OCI-M2 (cell line): ENCODE data around the gene ZBED3.
A peak's percentile ranks its signal among the peaks of the same experiment; 100 is the strongest.
"Not testable (repeated sequence)": the region's sequence is repeated elsewhere in the genome, so short reads cannot be mapped to it uniquely, and the experiment has no call there.

Experiments
- DNase-seq: peaks from one replicate; lab custom pipeline; 2025; ENCODE audit not compliant: unreplicated experiment; lab: John Stamatoyannopoulos, UW

ZBED3 gene, protein sequence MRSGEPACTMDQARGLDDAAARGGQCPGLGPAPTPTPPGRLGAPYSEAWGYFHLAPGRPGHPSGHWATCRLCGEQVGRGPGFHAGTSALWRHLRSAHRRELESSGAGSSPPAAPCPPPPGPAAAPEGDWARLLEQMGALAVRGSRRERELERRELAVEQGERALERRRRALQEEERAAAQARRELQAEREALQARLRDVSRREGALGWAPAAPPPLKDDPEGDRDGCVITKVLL

DNA sequence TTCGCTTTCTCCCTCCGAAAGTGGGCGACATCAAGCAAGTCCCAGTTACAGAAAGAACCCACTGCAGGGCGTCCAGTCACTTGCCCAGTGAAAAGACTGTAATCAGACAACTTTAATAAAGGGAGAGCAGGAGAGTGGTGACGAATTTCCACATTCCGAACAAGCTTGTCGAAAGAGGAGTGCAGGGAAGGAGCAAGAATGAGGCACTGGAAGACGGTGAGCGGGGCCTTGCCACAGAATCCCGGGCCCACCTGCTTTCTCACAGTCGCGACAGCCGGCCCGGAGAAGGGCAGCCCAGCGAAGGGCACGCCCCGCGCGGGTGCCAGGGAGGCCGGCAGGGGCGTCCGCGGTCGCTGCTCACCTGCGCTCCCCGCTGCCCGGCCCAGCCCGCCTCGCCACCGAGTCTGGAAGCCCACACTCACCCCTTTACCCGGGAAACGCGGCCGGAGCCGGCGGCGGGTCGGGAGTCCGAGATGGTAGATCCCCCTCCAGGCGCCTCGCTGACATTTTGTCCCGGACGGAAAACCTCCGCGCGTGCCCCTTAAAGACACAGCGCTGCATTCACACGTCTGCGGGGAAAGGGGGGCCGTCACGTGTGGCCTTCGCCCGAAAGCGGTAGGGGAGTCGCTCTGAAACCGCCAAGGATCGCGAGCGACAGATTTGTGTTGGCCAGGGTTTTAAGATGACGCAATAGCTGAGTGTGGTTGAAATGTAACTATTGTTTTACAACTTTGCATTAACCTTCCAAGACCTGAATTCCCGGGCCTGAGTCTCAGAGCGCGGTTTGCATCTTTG, at the start of gene ZBED3:
TSS of gene ZBED3 (minus strand) at position 597 of the 795 bp plus-strand sequence. CDS start 9,407 bp downstream, outside the sequence.
- DNase-seq = peak; percentile 31

DNA sequence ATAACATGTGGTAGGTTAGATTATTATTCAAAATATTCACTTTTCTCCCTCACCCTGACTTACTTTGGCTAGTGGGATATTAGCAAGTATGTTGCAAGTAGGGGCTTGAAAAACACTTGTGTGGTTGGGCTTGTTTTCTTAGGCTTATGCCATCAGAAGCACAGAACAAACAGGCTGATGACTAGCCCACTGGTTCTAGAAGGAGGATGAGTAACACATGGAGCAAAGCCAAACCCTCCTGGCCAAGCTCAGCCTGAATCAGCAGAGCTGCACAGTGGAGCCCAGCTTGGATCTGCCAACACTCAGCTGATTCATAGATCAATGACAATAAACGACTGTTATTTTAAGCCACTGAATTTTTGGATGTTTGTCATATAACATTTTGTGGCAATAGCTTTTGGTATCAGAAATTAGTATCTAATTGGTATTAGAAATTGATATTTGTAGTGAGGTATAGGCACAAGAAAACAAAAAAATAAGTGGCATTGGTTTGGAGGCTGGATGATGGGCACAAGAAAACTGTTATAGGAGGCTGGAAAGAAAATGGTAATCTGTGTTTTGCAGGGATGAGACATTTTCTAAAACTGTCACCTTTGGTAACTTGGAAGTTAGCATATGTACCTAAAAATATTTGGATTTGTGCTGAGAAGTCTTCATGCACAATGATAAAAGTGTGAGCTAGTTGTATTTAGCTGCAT, 46.1 kb upstream of the ZBED3 start:
- no peak for DNase-seq

DNA sequence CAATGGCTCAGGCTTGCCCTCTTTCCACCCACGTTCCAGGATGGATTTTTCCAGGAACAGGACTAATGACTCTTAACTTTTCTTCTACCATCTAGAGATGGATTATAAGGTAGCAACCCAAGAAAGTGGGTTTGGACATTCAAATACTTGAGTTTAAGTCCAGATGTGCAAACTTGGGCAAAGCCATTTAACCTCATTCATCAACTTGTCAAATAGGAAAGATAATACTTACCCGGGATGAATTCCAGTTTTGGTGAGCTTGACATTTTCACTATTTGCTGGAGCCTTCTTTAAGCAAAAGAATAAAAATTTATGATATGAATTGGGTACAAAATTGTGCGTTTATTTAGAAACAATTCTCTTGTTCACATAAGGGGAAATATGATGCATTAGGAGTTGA, 44.3 kb upstream of the ZBED3 start:
- DNase-seq = no peak

DNA sequence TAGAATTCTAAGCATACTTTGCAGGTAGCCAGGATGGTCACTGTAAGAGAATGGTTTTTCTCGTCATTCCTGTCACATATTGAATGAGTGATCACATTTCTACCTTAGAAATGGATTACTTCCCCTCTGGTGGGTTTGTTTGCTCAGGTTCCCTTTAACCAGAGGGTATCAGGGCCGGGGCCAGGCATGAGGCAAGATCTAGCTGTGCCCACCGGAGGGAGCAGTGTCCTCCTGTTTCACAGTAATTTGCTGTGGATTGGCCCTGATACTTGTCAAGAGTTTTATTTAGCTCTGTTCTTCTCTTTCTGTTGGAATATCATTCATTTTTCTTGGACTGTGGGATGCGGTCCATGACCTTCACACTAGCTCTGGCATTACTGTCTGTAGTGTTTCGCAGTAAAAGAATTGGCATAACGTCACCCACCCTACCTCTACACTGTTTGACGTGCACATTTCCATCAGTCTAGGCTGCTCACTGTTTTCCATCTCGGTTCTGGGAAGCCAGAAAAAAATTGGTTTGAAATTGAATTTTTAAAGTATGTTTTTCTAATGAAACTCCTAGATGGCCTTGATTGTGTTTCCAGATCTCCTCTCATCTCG, 42.4 kb upstream of the ZBED3 start:
- no peak for DNase-seq

DNA sequence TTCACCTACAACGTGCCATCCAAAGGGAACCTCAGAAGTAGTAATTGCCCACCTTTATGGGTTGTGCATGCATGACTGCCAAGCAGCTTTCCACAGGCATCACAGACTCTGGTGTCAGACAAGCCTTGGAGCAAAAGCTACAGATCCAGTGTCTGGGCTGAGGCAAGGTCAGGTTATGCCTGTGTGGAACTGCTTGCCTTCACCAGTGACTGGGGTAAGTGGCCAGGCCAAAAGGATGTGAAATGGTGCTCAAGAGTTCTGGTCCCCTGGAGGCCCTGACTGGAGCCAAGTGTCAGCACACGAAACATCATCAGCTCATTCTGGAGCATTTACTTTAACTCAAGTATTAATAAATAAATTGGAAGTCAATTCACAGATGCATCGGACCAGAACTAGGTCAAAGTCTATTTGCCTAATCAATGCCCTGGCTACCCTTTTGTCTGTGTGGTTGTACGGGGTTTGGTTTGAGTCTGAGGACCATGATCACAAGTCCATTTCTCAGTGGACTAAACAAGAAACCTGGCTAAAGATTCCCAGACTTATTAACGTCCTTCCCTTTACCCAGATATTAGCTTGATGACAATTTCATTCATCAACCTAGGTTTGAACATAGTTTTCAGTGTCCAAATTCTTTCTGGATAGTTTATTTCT, 41.5 kb upstream of the ZBED3 start:
- DNase-seq = no peak

DNA sequence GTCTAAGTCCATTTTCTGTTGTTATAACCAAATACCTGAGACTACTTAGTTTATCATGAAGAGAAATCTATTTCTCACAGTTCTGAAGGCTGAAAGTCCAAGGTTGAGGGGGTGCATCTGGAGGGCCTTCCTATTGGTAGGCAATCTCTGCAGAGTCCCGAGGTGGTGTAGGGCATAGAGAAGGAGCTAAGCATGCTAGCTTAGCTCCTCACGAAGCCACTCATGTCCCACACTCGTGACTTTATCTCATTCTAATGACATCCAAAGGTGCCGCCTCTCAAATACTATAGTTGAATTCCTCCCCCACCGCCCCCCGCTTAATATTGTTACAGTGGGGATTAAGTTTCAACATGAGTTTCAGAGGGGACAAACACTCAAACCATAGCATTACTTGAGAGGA, 36.0 kb upstream of the ZBED3 start:
- DNase-seq = no peak

DNA sequence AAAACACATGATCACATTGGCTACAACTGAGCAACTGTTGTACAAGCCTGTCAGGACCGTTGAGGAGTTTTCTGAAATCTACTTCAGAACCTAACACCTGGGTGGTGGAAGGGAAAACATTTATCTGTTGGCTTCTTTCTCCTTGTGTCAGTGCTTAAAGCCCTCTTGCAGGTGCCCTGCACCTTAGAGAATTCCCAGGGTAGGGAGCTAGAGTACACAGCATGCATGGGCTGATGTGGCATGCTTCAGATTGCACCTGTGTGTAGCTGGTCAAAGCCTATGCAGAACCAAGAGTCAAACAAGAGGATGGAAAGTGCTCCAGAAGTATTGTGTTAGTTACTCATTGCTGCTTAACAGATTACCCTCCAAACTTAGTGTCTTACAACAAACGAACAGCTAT, 33.6 kb upstream of the ZBED3 start:
- no peak for DNase-seq

DNA sequence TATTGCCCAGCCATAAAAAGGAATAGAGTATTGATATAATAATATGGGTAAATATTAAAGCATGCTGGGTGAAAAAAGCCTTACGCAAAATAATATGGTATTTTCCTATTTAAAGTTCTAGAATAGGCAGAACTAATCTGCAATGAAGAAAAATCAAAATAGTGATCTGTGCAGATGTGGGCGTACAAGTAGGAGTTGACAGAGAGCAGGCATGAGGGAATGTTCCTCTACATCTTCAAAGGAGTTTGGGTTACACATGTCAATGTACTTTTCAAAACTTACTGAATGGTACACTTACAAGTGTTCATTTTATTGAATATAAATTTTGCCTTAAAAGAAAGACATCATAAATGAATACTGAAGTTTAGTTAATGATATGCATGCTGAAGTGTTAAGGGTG, 33.0 kb upstream of the ZBED3 start:
- no peak for DNase-seq

DNA sequence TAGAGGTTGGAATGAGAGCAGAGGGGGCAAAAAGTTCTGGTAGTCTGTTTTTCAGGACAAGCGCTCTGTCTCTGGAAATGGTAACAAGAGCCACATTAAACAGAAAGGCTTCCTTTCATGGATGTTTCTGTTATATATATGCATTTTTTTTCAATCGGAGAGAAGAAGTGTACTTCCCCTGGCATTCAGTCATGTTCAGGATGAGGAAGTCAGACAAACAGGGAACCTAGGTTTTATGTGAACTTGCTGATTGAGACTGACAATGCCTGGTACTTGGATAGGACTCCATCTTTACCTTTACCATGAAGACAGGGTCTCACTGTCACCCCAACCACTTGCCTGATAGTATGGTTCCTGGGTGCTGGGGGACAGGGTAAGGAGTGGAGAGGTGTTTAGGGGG, 30.1 kb upstream of the ZBED3 start:
- no peak for DNase-seq

DNA sequence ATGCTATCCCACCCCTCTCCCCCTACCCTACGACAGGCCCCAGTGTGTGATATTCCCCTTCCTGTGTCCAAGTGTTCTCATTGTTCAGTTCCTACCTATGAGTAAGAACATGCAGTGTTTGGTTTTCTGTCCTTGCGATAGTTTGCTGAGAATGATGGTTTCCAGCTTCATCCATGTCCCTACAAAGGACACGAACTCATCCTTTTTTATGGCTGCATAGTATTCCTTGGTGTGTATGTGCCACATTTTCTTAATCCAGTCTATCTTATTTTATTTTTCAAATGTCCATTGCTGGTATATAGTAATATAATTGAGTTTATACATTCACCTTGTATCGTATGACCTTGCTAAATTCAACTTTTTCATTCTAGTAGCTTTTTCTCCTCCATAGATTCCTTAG, 19.9 kb upstream of the ZBED3 start:
- not testable (repeated sequence) for DNase-seq

DNA sequence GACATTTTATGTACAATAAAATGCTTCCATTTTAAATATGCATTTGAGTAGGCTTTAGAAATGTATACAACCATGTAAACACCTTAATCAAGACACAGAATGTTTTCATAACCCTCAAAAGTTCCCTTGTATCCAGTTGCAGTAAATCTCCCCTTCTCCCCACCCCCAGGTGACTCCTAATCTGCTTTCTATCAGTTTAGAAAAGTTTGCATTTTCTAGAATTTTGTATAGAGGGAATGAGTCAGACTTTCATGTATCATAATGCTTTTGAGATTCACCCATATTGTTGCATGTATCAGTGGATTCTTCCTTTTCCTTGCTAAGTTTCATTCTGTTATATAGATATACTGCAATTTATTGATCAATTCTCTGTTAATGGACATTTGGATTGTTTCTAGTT, 17.7 kb upstream of the ZBED3 start:
- DNase-seq = no peak

DNA sequence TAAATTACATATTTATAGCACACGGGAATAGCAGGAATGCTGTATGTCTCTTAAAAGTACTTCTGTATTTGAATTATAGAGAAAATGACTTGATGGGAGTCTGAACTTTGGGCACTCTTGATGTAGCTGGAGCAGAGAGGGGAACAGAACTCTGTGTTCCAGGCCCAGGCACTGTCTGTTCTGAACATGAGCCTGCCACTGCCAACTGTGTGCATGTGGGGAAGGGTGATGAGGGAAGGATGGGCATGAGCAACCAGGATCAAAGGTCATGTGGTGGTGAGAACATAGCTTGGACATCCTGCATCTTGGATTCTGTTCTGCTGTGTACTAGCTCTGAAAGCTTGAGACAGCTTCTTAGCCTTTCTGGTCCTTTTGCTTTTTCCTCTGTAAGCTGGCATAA, 16.4 kb upstream of the ZBED3 start:
- no peak for DNase-seq

DNA sequence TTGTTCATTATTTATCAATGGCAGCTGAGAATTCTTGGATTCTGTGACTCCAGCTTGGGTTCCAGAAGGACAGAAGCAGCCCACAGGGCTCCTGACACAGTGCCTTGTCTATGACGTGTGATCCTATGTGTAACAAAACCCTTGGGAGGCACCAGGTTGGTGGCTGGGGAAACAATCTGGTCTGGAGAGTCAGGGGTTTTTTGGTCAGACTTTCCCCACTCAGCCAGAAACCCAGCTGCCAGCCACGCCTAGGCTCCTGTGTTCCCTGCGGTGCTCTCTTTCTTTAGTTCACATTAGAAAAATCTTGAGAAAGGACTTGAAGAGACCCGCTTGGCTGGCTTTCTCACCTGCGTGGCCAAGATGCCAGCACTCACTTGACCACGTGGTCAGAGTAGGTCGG, 15.5 kb upstream of the ZBED3 start:
- no peak for DNase-seq

DNA sequence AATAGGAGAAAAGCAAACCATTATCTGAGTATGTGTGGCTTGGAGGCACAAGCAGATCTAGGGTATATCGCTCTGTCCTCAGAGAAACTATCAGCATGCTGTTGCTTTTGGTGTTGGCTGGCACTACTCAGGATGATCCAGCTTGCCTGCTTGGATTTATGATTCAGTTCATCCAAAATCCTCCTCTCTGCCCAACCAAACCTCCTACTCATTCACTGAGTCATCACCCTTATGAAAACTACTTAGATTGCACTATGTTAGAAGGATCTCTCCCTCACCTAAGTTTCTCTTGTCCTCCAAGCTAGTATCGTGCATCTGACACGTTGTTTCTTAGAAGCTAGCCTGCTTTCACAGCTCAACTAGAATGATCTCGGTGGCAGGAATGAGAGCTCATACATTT, 14.2 kb upstream of the ZBED3 start:
- no peak for DNase-seq

DNA sequence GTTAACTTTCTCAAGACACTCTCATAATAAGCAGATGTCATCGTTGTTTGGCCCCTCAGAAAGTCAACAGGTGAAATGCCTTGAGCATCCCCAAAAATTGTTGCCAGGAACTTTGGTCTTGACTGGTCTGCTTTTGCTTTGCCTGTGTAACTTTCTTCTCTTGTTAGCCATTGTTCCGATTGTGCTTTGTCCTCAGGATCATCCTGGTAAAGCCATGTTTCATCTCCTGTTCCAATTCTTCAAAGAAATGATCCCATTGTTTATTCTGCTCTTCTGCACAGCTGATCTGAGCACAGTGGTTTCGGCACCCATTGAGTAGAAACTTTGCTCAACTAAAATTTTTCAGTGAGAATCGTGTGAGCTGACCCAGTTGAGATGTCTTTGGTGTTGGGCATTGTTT, 8.1 kb upstream of the ZBED3 start:
- no peak for DNase-seq

DNA sequence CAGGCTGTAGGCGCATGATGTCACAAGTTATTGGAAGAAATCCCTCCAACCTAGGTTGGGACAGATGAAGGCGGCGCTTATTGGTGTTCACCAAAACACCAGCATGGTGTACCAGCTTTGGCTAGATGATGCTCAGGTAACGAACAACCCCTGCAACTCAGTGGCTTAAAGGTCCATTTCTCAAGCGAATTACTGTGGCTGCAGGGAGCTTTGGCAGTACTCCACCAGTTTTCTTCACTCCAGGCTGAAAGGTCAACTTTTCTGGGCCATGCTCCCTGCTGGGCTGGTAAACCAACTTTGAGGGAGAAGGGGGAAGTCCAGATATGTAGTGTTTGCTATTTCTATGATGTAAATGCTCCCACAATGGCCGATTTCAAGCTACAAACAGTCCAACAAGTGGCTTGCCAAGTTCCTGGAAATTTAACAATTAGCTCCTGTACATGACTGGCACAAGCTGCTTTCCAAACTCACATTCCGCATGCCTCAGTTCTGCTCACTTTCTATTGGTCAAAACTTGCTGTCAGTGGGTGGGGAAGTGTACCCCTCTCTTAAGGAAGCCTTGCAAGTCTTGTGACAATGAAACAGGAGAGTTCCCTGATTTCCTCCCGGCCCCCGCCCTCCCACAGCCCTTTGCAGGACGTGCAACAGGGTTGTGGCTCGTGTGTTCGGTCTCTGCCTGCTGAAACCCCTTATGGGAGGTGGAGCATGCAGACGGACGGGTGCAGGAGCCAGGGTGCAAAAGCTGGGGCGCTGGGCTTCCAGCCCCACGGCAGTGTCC, 588 bp upstream of the ZBED3 start:
- DNase-seq = no peak

DNA sequence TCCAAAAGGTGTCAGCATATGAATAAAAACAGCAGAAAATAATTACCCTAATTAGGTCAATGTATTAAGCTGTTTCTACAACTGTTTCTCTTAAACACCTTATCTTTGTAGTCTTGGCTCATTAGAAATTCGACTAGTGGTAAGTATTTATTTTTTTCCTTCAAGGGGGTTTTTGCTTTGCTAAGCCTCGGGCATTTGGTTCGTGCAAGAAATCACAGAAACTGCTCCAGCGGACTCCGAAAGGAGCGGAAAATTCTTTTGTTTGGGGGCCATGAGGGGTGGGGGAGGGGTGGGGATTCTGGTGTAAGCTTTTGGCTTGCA, 757 bp downstream of the ZBED3 start:
- DNase-seq = no peak

DNA sequence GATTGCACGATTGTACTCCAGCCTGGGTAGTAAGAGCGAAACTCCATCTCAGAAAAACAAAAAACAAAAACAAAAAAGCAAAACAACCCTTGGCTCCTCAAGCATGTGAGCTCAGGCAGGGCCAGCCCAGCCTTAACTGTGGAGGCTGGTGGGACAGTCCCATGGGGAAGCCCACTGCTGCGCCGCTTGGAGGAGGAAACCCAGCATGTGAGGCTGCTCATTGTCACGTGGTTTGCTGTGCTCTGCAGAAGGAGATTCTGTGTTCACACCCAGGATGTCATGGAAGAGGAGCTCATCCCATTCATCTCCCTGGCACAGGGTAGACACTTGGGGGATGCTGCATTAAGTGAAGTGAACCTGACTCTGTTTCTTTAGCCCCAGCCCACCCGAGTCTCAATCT, 4.0 kb downstream of the ZBED3 start:
- no peak for DNase-seq

DNA sequence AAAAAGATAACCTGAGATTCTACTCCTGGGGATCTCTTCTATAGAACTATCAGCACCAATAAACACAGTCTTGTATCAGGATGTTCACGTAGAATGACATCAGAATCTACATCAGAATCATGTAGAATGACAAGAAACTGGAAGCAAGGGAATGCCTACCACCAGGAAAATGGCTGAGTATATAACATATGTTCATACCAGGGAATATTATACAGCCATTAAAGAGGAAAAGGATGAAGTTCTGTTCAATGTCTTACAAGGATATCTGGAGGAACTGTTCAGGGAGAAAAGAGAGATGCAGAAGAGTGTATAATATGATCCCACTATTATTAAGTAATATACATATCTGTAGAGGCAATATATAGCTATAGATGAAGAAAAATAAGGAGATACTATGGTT, 4.8 kb downstream of the ZBED3 start:
- DNase-seq = no peak

DNA sequence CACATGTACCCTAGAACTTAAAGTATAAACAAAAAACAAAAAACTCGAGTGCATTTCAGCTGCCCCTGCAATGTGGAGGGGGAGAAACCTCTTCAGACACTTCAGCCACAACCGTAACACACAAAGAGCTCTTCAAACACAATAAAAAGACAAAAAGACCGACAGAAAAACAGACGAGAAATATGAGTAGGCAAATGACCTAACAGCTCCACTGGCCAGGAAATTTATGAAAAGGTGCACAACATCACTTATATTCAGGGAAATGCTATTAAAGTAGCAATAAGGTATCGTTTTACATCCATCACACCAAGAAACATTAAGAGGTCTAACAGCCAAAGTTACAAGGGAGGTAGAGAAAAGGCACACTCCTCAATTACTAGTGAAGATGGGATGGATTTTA, 6.2 kb downstream of the ZBED3 start:
- no peak for DNase-seq

DNA sequence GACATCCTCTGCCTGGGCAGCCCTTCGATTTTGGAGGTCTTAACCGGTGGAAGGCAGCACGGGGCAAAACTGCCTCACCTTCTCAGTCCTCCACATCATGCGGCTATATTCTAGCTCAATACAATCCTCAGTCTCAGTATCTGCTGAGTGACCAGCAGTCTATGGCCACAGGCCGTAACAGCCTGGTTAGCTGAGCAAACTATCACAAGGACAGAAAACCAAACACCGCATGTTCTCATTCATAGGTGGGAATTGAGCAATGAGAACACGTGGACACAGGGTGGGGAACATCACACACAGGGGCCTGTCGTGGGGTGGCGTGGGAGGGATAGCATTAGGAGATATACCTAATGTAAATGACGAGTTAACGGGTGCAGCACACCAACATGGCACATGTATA, 6.6 kb downstream of the ZBED3 start:
- not testable (repeated sequence) for DNase-seq
